K562 (cell line): ENCODE measurements around the gene RGS5. TPM values are rescaled to one million over a fixed set of nuclear protein-coding genes. Genes with fewer than 3 reads are reported as not detected.

Source experiments
- ATAC-seq: fragments of 200-7000 bp; cut with Tn5 transposase; 3 replicates; pipeline ENCODE4 v1.9.1; 2020; ENCODE audit warnings: moderate library complexity
- BruUV-seq: library from RNA; stranded (reverse); fragments of 400-500 nt; replicated peaks from 2 replicates; lab custom pipeline; 2021; lab: Mats Ljungman, UMichigan
- CTCF ChIA-PET: fragments of 300-600 bp; formaldehyde crosslinking; extraction: SDS; loops from one replicate; lab custom pipeline; 2021; ENCODE audit warnings: low intra/inter-chr PET ratio; lab: Yijun Ruan, JAX
- POLR2A ChIA-PET: fragments of 300-600, 350-650 bp; sonication (Branson Sonifier 250); formaldehyde crosslinking; extraction: SDS; loops from one replicate; lab custom pipeline; 2021; ENCODE audit warnings: antibody characterized with exemption, inconsistent platforms; lab: Yijun Ruan, JAX
- DNase-seq, 4 experiments: peaks; one replicate each; pipeline versions ENCODE4 v3.0.0 to v3.0.0-alpha.2; 2011 to 2018; ENCODE audit warnings: low spot score in 3 of 4, mixed read lengths in 3 of 4; ENCODE audit errors: extremely low read depth in 1 of 4
- FAIRE-seq: peaks from 2 replicates; lab custom pipeline; 2011; peaks lifted over from hg19 to GRCh38; lab: Jason Lieb, UNC
- H2AFZ ChIP-seq: 2 replicates; pipeline ENCODE4 v1.6.0; 2011; ENCODE audit warnings: low read depth, low read length, control low read depth, inconsistent platforms
- H3K27ac ChIP-seq: fragments of 200-600 bp; 3 replicates; pipeline ENCODE4 v1.8.0; 2011; ENCODE audit warnings: low read depth, mild to moderate bottlenecking, control low read depth, inconsistent platforms, low read length, moderate library complexity, mixed read lengths; ENCODE audit errors: extremely low read depth
- H3K27me3 ChIP-seq, 2 experiments: fragments of 300-600 bp in 1 of 2; 2 replicates in 1 of 2; 3 replicates in 1 of 2; pipeline versions ENCODE4 v1.6.0 to v1.8.0; 2011; ENCODE audit warnings: inconsistent platforms in 2 of 2, low read length in 2 of 2, mild to moderate bottlenecking in 1 of 2, mixed read lengths in 1 of 2, moderate library complexity in 1 of 2; ENCODE audit not compliant: control insufficient read depth in 2 of 2, insufficient read depth in 2 of 2
- H3K36me3 ChIP-seq: fragments of 300-600 bp; 3 replicates; pipeline ENCODE4 v1.8.0; 2011; ENCODE audit warnings: mild to moderate bottlenecking, low read length, inconsistent platforms; ENCODE audit not compliant: control insufficient read depth, insufficient read depth
- H3K4me1 ChIP-seq, 2 experiments: fragments of 200-600 bp in 1 of 2; replicated peaks in 1 of 2; 2 replicates in 1 of 2; 3 replicates in 1 of 2; pipeline versions ENCODE4 v1.5.1 to v1.8.0; 2011; ENCODE audit warnings: inconsistent platforms in 2 of 2, low read length in 2 of 2, mild to moderate bottlenecking in 1 of 2, mixed read lengths in 1 of 2, moderate library complexity in 1 of 2; ENCODE audit not compliant: control insufficient read depth in 2 of 2, insufficient read depth in 2 of 2
- H3K4me2 ChIP-seq: 2 replicates; pipeline ENCODE4 v1.6.1; 2011; ENCODE audit warnings: low read length, control low read depth, inconsistent platforms, mixed read lengths; ENCODE audit not compliant: insufficient read depth
- H3K4me3 ChIP-seq: fragments of 200-600 bp; sonication (generic), shearing (Covaris generic); 2 replicates; pipeline ENCODE4 v1.5.1; 2016; ENCODE audit warnings: control low read depth, inconsistent platforms
- H3K79me2 ChIP-seq: fragments of 200-600 bp; 3 replicates; pipeline ENCODE4 v1.8.0; 2011; ENCODE audit warnings: low read length, inconsistent platforms; ENCODE audit not compliant: control insufficient read depth, insufficient read depth
- H3K9ac ChIP-seq, 2 experiments: 2 replicates each; pipeline versions ENCODE4 v1.6.0 to v1.6.1; 2011; ENCODE audit warnings: low read depth in 2 of 2, low read length in 2 of 2, control low read depth in 1 of 2, inconsistent platforms in 1 of 2, mild to moderate bottlenecking in 1 of 2, mixed read lengths in 1 of 2; ENCODE audit not compliant: insufficient read depth in 1 of 2
- H3K9me1 ChIP-seq: one replicate; pipeline ENCODE4 v1.6.0; 2011; ENCODE audit warnings: inconsistent platforms, mild to moderate bottlenecking, low read length, moderate library complexity; ENCODE audit not compliant: control insufficient read depth, insufficient read depth
- H3K9me3 ChIP-seq: replicated peaks from 2 replicates; pipeline ENCODE4 v1.5.1; 2011; ENCODE audit warnings: low read depth, low read length, inconsistent platforms; ENCODE audit not compliant: control insufficient read depth, insufficient read depth
- H4K20me1 ChIP-seq: replicated peaks from 2 replicates; pipeline ENCODE4 v1.6.1; 2011; ENCODE audit warnings: low read length, inconsistent platforms, mixed read lengths; ENCODE audit not compliant: control insufficient read depth, insufficient read depth
- ATF7 ChIP-seq: fragments of 450-650 bp; IDR thresholded peaks from 2 replicates; pipeline ENCODE4 v1.7.1; 2014; ENCODE audit warnings: mild to moderate bottlenecking, moderate library complexity
- CHCHD3 ChIP-seq: fragments of 250-450 bp; sonication (Bioruptor Pico); IDR thresholded peaks from 2 replicates; pipeline ENCODE4 v2.1.2; 2022; ENCODE audit warnings: mild to moderate bottlenecking
- CREBBP ChIP-seq: IDR thresholded peaks from one replicate; pipeline ENCODE4 v1.6.1; 2012; ENCODE audit warnings: low read depth, mild to moderate bottlenecking, control low read depth, inconsistent platforms, low read length
- EHMT2 ChIP-seq: fragments of 450-650 bp; IDR thresholded peaks from 2 replicates; pipeline ENCODE4 v1.6.1; 2018; ENCODE audit warnings: antibody characterized with exemption
- PCBP1 ChIP-seq: fragments of 200-400 bp; formaldehyde crosslinking; IDR thresholded peaks from 2 replicates; pipeline ENCODE4 v1.6.1; 2018; ENCODE audit warnings: mild to moderate bottlenecking, low read depth, low read length; ENCODE audit not compliant: poor library complexity, severe bottlenecking
- RBFOX2 ChIP-seq: fragments of 200-400 bp; formaldehyde crosslinking; IDR thresholded peaks from 2 replicates; pipeline ENCODE4 v1.6.1; 2017; ENCODE audit warnings: low read depth, mild to moderate bottlenecking, low read length, moderate library complexity
- SAP30 ChIP-seq: fragments of 200-600 bp; sonication (generic); IDR thresholded peaks from 2 replicates; pipeline ENCODE4 v1.6.1; 2012; ENCODE audit warnings: borderline replicate concordance, low read depth, mild to moderate bottlenecking, moderate library complexity, low read length, control low read depth, inconsistent platforms; ENCODE audit not compliant: insufficient read depth, poor library complexity, severe bottlenecking
- ZNF316 ChIP-seq: fragments of 450-650 bp; IDR thresholded peaks from 2 replicates; pipeline ENCODE4 v1.6.1; 2016
- WGBS: fragments of 100-300 bp; shearing (Covaris generic); methylation state at CpG from one replicate; pipeline ENCODE4 v1.1.6; 2016; ENCODE audit warnings: low coverage, mixed read lengths; ENCODE audit not compliant: insufficient coverage; ENCODE audit errors: missing lambda C conversion rate; 5-methylcytosine and 5-hydroxymethylcytosine counted together
- in situ Hi-C: fragments of 300-500 bp; cut with MboI; formaldehyde crosslinking; loops from 4 replicates; pipeline ENCODE4 v1.15.0; 2018; ENCODE audit warnings: inconsistent platforms, mixed read lengths
- intact Hi-C: fragments of 100-400 bp; cut with micrococcal nuclease; formaldehyde crosslinking; loops from 2 replicates; pipeline ENCODE4 v1.14.2; 2022
- polyA plus RNA-seq, 8 experiments: library from polyadenylated mRNA; depleted of rRNA in 4 of 8; stranded (reverse) in 5 of 8; unstranded in 3 of 8; fragments of >200 nt; fragmentation: Nextera tagmentation in 2 of 8; fragmentation: Illumina TruSeq in 1 of 8; extraction: Ambion mirVana in 2 of 8; extraction: Trizol in 1 of 8; gene quantifications; 2 replicates each; pipeline versions ENCODE4 v1.2.1 to v1.2.3, GENCODE V29; 2011 to 2014; ENCODE audit warnings: inconsistent platforms in 1 of 8, missing spikeins in 1 of 8
- total RNA-seq, 7 experiments: library from RNA; depleted of rRNA in 6 of 7; stranded (reverse); fragments of >200 nt in 6 of 7; fragmentation: Illumina TruSeq in 2 of 7; extraction: Trizol in 2 of 7; gene quantifications; 2 replicates each; pipeline versions ENCODE4 v1.2.1 to v1.2.3, GENCODE V29; 2011 to 2021; ENCODE audit warnings: low replicate concordance in 1 of 7
- TF ChIP-seq, protein P1 (sequence below): sonication (generic); formaldehyde crosslinking; IDR thresholded peaks from 2 replicates; pipeline ENCODE4 v1.8.0; 2022; ENCODE audit warnings: mild to moderate bottlenecking, missing genetic modification reagents
- TF ChIP-seq, protein P2 (sequence below), 2 experiments: fragments of 450-650 bp in 1 of 2; sonication (generic) in 1 of 2; formaldehyde crosslinking; conservative IDR thresholded peaks; 2 replicates each; pipeline versions ENCODE4 v1.4.0 to v1.8.1; 2020 to 2022; ENCODE audit warnings: mild to moderate bottlenecking in 1 of 2, missing genetic modification reagents in 1 of 2
- TF ChIP-seq, protein P3 (sequence below): sonication (generic); formaldehyde crosslinking; IDR thresholded peaks from 2 replicates; pipeline ENCODE4 v1.8.0; 2023; ENCODE audit warnings: missing genetic modification reagents, mild to moderate bottlenecking, borderline replicate concordance

The RGS5 gene
- total and polyA plus RNA-seq, 9 of the 15 experiments (the other 6 are each of a cell fraction or from before 2014, with no cell fraction given): 0.71 to 5.3 (median 2.4) TPM

DNA sequence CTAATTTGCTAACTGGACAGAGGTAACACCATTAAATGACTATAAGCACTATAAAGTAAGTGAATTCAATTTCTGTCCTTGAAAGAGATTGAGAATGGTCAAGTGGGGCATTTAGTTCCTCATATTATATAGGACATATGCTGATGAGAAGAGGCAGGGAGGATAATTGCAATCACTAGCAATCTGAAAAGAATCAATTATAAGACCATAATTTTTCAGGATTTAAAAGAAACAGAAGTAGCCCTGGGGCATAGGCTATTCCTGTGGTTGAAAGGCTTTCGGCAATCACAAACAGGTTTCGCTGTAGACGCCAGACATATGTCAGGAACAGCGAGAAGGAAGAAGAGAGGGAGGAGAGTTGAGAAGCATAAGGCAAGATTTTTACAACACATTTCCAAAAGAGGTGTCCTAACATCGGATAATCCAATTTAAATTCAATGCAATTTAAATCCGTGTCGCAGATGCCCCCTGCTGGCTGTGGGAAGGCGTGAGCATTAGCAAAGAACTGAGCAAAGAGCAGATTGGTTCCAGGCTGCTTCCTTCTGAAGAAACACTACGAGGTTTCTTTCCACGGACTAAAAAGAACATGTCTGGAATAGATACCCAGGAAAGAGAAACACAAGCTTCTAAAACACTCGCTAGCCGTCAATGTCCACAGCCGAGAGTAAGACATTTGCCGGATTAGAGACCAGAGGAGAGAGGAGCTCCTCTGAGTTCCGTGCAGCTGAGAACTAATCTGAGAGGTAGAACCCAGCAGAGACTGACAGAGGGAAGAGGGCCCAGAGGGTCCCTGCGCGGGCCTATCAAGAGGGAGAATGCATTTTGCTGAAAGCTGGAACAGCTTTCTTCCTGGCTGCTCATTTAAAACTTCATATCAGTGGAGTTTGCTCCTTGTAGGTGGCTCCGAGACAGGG lies 27.9 kb downstream of the RGS5 start:
- Histone ChIP-seq H2AFZ (no peak overlapping the region), H3K9me1 (no peaks in the 10 kb centered on the region), H3K9ac (no peak overlapping the region), H3K9me3 (no peaks in the 10 kb centered on the region), H3K4me3 (no peak overlapping the region), H3K27me3 (0 out of 5 replicates have a peak, but pooled peaks cover 0 to 2% of the 10 kb centered on the region in 2 experiments), H3K4me2 (no peak overlapping the region), H3K36me3 (no peaks in the 10 kb centered on the region), H3K79me2 (no peaks in the 10 kb centered on the region), H3K4me1 (no peaks in the 10 kb centered on the region), H3K27ac (no peak overlapping the region), H4K20me1 (no peaks in the 10 kb centered on the region)
- no TSS peak for BruUV-seq
- DNase-seq (peak; percentile 16 to 61 (median 36)), ATAC-seq (peak; percentile 90), FAIRE-seq (peak; percentile 84)
- WGBS: 3% methylated on average over 18 of the region's 18 CpGs
- intact Hi-C loops (loop anchor here (1.0 to 10.0 kb wide), 5 partner anchors 102 to 1120 kb away; no protein-coding TSS in a partner anchor), in situ Hi-C loops (no loop called here)
- ChIA-PET POLR2A (no interaction called here), CTCF (interaction anchor here (1.7 to 3.6 kb wide), 3 partner anchors 297 to 326 kb away, joined by 7 to 18 read pairs (median 9); no protein-coding TSS in a partner anchor)
- TF ChIP-seq PCBP1: no peak
- no peak for TF ChIP-seq EHMT2
- TF ChIP-seq ATF7: no peak
- TF ChIP-seq, protein P1, sequence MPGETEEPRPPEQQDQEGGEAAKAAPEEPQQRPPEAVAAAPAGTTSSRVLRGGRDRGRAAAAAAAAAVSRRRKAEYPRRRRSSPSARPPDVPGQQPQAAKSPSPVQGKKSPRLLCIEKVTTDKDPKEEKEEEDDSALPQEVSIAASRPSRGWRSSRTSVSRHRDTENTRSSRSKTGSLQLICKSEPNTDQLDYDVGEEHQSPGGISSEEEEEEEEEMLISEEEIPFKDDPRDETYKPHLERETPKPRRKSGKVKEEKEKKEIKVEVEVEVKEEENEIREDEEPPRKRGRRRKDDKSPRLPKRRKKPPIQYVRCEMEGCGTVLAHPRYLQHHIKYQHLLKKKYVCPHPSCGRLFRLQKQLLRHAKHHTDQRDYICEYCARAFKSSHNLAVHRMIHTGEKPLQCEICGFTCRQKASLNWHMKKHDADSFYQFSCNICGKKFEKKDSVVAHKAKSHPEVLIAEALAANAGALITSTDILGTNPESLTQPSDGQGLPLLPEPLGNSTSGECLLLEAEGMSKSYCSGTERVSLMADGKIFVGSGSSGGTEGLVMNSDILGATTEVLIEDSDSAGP: no peak
- TF ChIP-seq RBFOX2: no peak
- no peak for TF ChIP-seq SAP30
- no peak for TF ChIP-seq CHCHD3 (CRISPR knock-in tag)
- no peak for TF ChIP-seq CREBBP
- TF ChIP-seq, protein P2, sequence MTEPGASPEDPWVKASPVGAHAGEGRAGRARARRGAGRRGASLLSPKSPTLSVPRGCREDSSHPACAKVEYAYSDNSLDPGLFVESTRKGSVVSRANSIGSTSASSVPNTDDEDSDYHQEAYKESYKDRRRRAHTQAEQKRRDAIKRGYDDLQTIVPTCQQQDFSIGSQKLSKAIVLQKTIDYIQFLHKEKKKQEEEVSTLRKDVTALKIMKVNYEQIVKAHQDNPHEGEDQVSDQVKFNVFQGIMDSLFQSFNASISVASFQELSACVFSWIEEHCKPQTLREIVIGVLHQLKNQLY (CRISPR knock-in tag; conservative IDR thresholded peaks at IDR 0.05): no peak
- no peak for TF ChIP-seq ZNF316
- TF ChIP-seq, protein P3, sequence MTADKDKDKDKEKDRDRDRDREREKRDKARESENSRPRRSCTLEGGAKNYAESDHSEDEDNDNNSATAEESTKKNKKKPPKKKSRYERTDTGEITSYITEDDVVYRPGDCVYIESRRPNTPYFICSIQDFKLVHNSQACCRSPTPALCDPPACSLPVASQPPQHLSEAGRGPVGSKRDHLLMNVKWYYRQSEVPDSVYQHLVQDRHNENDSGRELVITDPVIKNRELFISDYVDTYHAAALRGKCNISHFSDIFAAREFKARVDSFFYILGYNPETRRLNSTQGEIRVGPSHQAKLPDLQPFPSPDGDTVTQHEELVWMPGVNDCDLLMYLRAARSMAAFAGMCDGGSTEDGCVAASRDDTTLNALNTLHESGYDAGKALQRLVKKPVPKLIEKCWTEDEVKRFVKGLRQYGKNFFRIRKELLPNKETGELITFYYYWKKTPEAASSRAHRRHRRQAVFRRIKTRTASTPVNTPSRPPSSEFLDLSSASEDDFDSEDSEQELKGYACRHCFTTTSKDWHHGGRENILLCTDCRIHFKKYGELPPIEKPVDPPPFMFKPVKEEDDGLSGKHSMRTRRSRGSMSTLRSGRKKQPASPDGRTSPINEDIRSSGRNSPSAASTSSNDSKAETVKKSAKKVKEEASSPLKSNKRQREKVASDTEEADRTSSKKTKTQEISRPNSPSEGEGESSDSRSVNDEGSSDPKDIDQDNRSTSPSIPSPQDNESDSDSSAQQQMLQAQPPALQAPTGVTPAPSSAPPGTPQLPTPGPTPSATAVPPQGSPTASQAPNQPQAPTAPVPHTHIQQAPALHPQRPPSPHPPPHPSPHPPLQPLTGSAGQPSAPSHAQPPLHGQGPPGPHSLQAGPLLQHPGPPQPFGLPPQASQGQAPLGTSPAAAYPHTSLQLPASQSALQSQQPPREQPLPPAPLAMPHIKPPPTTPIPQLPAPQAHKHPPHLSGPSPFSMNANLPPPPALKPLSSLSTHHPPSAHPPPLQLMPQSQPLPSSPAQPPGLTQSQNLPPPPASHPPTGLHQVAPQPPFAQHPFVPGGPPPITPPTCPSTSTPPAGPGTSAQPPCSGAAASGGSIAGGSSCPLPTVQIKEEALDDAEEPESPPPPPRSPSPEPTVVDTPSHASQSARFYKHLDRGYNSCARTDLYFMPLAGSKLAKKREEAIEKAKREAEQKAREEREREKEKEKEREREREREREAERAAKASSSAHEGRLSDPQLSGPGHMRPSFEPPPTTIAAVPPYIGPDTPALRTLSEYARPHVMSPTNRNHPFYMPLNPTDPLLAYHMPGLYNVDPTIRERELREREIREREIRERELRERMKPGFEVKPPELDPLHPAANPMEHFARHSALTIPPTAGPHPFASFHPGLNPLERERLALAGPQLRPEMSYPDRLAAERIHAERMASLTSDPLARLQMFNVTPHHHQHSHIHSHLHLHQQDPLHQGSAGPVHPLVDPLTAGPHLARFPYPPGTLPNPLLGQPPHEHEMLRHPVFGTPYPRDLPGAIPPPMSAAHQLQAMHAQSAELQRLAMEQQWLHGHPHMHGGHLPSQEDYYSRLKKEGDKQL (CRISPR knock-in tag): no peak
